AG09309 (cell line): Measurements from ENCODE around the gene TFG.

Source experiments
- DNase-seq: peaks from one replicate; pipeline ENCODE4 v3.0.0-alpha.2; 2010; ENCODE audit warnings: low read depth
- H3K4me3 ChIP-seq: 2 replicates; pipeline ENCODE4 v1.5.1; 2011; ENCODE audit warnings: mild to moderate bottlenecking, low read depth, low read length, moderate library complexity; ENCODE audit not compliant: control insufficient read depth
- TF ChIP-seq, protein P1 (sequence below): IDR thresholded peaks from 2 replicates; pipeline ENCODE4 v1.5.1; 2011; ENCODE audit warnings: mild to moderate bottlenecking, low read depth, low read length, inconsistent platforms; ENCODE audit not compliant: insufficient read depth, control insufficient read depth; ENCODE audit errors: missing control alignments

Gene TFG

GRCh38 chr3:100697723-100698285, 11.5 kb upstream of the TFG start:
- TF ChIP-seq, protein P1, sequence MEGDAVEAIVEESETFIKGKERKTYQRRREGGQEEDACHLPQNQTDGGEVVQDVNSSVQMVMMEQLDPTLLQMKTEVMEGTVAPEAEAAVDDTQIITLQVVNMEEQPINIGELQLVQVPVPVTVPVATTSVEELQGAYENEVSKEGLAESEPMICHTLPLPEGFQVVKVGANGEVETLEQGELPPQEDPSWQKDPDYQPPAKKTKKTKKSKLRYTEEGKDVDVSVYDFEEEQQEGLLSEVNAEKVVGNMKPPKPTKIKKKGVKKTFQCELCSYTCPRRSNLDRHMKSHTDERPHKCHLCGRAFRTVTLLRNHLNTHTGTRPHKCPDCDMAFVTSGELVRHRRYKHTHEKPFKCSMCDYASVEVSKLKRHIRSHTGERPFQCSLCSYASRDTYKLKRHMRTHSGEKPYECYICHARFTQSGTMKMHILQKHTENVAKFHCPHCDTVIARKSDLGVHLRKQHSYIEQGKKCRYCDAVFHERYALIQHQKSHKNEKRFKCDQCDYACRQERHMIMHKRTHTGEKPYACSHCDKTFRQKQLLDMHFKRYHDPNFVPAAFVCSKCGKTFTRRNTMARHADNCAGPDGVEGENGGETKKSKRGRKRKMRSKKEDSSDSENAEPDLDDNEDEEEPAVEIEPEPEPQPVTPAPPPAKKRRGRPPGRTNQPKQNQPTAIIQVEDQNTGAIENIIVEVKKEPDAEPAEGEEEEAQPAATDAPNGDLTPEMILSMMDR, result no peak
- no peak overlapping the region for H3K4me3 ChIP-seq
- no peak for DNase-seq

- TF ChIP-seq, protein P1, result no peak
- H3K4me3 ChIP-seq, result no peak overlapping the region
These were observed 10.6 kb upstream of the TFG start for GRCh38 chr3:100698736-100699135.

GRCh38 chr3:100700708-100701107, 8.6 kb upstream of the TFG start:
- TF ChIP-seq, protein P1, result no peak
- no peak overlapping the region for H3K4me3 ChIP-seq
- DNase-seq, result no peak

More at GRCh38 chr3:100698736-100699135, 10.6 kb upstream of the TFG start:
- DNase-seq, result no peak

DNA sequence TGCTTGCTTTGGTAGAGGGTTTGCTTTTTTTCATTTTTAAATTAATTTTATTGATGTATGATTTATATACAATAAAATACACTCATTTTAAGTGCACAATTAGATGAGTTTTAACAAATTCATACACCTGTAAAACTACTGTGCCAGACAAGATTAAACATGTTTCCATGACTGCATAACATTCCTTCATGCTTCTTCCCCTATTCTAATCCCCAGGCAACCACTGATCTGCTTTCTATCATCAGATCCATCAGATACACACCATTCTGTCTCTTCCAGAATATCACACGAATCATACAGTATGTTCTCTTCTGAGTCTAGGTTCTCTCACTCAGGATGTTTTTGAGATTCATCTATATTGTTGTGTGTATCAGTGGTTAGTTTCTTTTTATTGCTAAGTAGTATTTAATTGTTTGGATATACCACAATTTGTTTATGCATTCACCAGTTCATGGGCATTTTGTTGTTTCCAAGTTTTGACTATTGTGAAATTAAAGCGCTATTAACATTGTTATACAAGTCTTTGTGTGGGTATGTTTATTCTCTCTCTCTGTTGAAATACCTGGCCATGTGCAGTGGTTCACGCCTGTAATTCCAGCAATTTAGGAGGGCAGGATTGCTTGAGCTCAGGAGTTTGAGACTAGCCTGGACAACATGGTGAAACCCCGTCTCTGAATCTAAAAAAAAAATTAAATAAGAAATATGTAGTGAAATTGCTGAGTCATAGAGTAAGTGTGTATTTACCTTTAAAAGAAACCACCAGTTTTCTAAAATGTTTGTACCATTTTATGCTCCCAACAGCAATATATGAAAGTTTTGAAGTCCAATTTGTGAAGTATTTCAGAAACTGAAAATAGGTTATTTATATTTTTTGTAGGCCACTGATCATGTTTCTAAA, 7.0 kb upstream of the TFG start:
- TF ChIP-seq, protein P1, result no peak
- H3K4me3 ChIP-seq, result no peak overlapping the region
- DNase-seq, result no peak

DNA sequence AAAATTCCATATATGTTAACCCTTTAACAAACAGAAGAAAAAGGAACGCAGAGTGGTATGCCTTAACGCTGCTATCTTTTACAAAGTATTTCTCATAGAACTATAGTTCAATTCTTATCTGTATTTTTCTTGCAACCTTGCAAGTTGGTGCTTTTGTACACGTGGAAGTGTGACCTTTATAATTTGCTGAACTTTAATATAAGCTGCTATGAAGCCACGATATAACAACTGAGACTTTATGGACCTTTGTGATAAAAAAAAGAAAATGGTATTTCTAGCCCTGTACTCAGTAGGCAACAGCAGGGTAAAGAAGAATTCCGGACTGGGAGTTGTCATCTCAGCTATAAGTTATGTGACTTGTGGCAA, 6.3 kb upstream of the TFG start:
- DNase-seq, result no peak
- H3K4me3 ChIP-seq, result no peak overlapping the region
- TF ChIP-seq, protein P1, result no peak

DNA sequence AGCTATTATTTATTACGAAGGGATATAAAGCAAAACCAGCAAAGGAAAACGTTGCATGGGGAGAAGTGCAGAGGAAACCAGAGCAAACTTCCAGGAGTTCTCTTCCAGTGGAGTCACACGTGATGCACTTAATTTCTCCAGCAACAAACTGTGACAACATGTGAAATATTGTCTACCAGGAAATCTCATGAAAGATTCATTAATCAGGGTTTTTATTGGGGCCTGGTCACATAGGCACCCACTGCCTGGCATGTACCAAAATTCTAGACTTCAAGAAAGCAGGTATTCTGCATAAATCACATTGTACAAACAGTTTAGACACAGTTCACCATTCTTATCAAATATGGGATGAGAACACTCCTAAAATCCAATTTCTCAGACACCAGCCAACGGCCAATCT, 5.4 kb upstream of the TFG start:
- TF ChIP-seq, protein P1, result no peak
- H3K4me3 ChIP-seq, result no peak overlapping the region

More for the DNA sequence above, 5.4 kb upstream of the TFG start:
- no peak for DNase-seq
